IPS-15b (cell line): Measurements from ENCODE around the gene CLIP2.
"Not testable (repeated sequence)": the region's sequence is repeated elsewhere in the genome, so short reads cannot be mapped to it uniquely, and the experiment has no call there.

Experiments
- H3K27me3 ChIP-seq: one replicate; pipeline ENCODE4 v1.6.1; 2013; ENCODE audit warnings: low read length; ENCODE audit not compliant: control insufficient read depth, insufficient read depth
- H3K36me3 ChIP-seq: one replicate; pipeline ENCODE4 v1.6.1; 2013; ENCODE audit warnings: low read length; ENCODE audit not compliant: control insufficient read depth, insufficient read depth
- H3K4me1 ChIP-seq: one replicate; pipeline ENCODE4 v1.6.1; 2013; ENCODE audit warnings: mild to moderate bottlenecking, low read length; ENCODE audit not compliant: control insufficient read depth, insufficient read depth
- H3K4me3 ChIP-seq: one replicate; pipeline ENCODE4 v1.5.1; 2013; ENCODE audit warnings: low read depth, low read length
- H3K9ac ChIP-seq: one replicate; pipeline ENCODE4 v1.6.1; 2013; ENCODE audit warnings: low read depth, mild to moderate bottlenecking, low read length
- H3K9me3 ChIP-seq: one replicate; pipeline ENCODE4 v1.6.1; 2013; ENCODE audit warnings: mild to moderate bottlenecking, low read length; ENCODE audit not compliant: control insufficient read depth, insufficient read depth

CLIP2 gene

GRCh38 chr7:74371381-74372341, 82.5 kb downstream of the CLIP2 start:
- Histone ChIP-seq H3K4me1 (no peaks in the 10 kb centered on the region), H3K4me3 (peak overlapping the region; percentile 53), H3K27me3 (no peaks in the 10 kb centered on the region), H3K36me3 (peaks cover 14% of the 10 kb centered on the region), H3K9ac (no peak overlapping the region), H3K9me3 (no peaks in the 10 kb centered on the region)

DNA sequence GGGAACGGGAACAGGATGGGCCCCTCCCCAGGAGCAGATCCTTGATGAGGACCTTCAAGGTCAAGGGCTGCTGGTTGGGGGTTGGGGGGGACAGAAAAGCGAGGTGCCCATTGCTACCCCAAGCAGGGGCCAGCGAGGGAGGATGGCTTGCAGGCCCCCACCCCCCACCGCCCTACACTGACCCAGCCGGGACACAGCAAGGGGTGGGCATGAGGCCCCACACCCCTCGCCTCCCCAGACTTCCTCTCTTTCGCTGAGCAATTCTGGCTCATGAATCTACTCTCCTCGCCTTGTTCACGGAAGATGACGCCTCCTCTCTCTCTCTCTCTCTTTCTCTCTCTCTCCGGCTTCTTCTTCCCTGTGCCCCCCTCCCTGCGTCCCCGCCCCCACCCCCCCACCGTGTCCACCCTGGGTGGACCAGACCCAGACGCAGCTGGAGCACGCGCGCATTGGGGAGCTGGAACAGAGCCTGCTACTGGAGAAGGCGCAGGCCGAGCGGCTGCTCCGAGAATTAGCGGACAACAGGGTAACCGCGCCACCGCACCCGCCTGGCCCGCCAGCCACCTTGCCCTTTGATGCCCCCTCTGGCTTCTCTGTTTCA, 83.4 kb downstream of the CLIP2 start:
- H3K9me3 ChIP-seq, result no peaks in the 10 kb centered on the region
- H3K36me3 ChIP-seq, result peaks cover 16% of the 10 kb centered on the region
- H3K27me3 ChIP-seq, result no peaks in the 10 kb centered on the region
- H3K4me1 ChIP-seq, result no peaks in the 10 kb centered on the region
- peak overlapping the region; percentile 53 for H3K4me3 ChIP-seq
- H3K9ac ChIP-seq, result no peak overlapping the region

GRCh38 chr7:74373536-74373935, 84.3 kb downstream of the CLIP2 start:
- H3K4me3 ChIP-seq, result no peak overlapping the region
- peaks cover 13% of the 10 kb centered on the region for H3K36me3 ChIP-seq
- H3K9ac ChIP-seq, result no peak overlapping the region
- H3K9me3 ChIP-seq, result no peaks in the 10 kb centered on the region
- no peaks in the 10 kb centered on the region for H3K27me3 ChIP-seq
- no peaks in the 10 kb centered on the region for H3K4me1 ChIP-seq

GRCh38 chr7:74375726-74376220, 86.6 kb downstream of the CLIP2 start:
- Histone ChIP-seq H3K9me3 (no peaks in the 10 kb centered on the region), H3K4me1 (no peaks in the 10 kb centered on the region), H3K36me3 (peaks cover 13% of the 10 kb centered on the region), H3K27me3 (no peaks in the 10 kb centered on the region), H3K9ac (no peak overlapping the region), H3K4me3 (no peak overlapping the region)

DNA sequence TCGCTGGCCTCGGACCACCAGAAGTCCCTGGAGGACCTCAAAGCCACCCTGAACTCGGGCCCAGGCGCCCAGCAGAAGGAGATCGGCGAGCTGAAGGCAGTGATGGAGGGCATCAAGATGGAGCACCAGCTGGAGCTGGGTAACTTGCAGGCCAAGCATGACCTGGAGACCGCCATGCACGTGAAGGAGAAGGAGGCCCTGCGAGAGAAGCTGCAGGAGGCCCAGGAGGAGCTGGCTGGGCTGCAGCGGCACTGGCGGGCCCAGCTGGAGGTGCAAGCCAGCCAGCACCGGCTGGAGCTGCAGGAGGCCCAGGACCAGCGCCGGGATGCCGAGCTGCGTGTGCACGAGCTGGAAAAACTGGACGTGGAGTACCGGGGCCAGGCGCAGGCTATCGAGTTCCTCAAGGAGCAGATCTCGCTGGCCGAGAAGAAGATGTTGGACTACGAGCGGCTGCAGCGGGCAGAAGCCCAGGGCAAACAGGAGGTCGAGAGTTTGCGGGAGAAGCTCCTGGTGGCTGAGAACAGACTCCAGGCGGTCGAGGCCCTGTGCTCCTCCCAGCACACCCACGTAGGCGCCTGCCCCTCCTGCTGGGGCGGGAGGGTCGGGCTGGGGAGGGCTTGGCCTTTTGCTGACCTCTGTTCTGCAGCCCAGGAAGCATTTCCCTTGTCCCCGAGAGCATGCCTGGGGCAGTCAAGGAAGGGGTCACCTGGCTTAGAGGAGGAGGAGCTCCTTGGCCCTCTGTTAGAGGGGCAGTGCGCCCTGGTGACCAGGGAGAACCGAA, 87.2 kb downstream of the CLIP2 start:
- Histone ChIP-seq H3K27me3 (no peaks in the 10 kb centered on the region), H3K36me3 (peaks cover 13% of the 10 kb centered on the region), H3K4me3 (no peak overlapping the region), H3K9me3 (no peaks in the 10 kb centered on the region), H3K9ac (no peak overlapping the region), H3K4me1 (no peaks in the 10 kb centered on the region)

DNA sequence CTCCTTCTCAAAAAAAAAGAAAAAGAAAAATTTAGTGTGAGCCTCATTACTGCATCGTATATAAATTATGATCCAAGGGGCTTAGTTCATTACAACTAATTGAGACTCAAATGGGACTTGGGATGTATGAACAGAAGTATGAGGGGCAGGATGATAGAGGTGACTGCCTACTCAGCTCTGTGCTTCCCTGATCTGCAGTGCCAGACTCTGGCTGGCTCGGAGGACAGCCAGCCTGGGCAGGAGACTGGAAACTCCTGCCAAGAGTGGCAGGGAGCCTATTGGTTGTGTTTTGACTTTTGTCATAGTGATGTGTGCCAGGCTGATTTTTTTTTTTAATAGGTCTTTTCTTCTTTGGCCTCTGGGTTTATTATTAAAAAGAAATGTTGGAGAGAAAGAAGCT, 90.7 kb downstream of the CLIP2 start:
- H3K27me3 ChIP-seq, result no peaks in the 10 kb centered on the region
- H3K4me3 ChIP-seq, result no peak overlapping the region
- peaks cover 13% of the 10 kb centered on the region for H3K36me3 ChIP-seq
- no peaks in the 10 kb centered on the region for H3K4me1 ChIP-seq
- no peaks in the 10 kb centered on the region for H3K9me3 ChIP-seq
- H3K9ac ChIP-seq, result no peak overlapping the region

GRCh38 chr7:74380720-74381119, 91.5 kb downstream of the CLIP2 start:
- no peaks in the 10 kb centered on the region for H3K9me3 ChIP-seq
- no peaks in the 10 kb centered on the region for H3K27me3 ChIP-seq
- no peak overlapping the region for H3K4me3 ChIP-seq
- H3K36me3 ChIP-seq, result peaks cover 13% of the 10 kb centered on the region
- H3K4me1 ChIP-seq, result no peaks in the 10 kb centered on the region
- H3K9ac ChIP-seq, result no peak overlapping the region

GRCh38 chr7:74384086-74384485, 94.9 kb downstream of the CLIP2 start:
- H3K36me3 ChIP-seq, result peaks cover 15% of the 10 kb centered on the region
- not testable (repeated sequence) for H3K27me3 ChIP-seq, H3K9me3 ChIP-seq, H3K4me3 ChIP-seq, H3K4me1 ChIP-seq, H3K9ac ChIP-seq

DNA sequence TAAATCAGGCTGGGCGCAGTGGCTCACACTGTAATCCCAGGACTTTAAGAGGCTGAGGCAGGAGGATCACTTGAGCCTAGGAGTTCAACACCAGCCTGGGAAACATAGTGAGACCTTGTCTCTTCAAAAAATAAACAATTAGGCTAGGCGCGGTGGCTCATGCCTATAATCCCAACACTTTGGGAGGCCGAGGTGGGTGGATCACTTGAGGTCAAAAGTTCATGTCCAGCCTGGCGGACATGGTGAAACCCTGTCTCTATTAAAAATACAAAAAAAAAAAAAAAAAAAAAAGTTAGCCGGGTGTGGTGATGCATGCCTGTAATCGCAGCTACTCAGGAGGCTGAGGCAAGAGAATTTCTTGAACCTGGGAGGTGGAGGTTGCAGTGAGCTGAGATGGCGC, 95.6 kb downstream of the CLIP2 start:
- H3K36me3 ChIP-seq, result peaks cover 17% of the 10 kb centered on the region
- H3K4me3 ChIP-seq, H3K27me3 ChIP-seq: not testable (repeated sequence)

DNA sequence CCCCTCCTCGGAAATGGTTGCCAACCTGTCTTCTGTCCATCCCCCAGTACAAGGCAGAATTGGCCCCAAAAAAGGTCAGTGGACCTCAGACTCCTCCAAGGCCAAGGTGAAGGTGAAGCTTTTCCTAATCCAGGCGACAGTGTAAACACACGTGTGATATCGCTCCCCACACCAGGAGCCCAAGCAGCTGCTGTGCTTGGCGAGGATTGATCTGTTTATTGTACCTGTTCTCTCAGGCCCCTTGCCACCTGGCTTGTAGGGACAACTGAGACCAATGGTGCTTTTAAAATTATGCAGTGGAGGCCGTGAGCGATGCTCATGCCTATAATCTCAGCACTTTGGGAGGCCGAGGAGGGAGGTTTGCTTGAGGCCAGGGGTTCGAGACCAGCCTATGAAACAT, 98.4 kb downstream of the CLIP2 start:
- Histone ChIP-seq H3K36me3 (peaks cover 17% of the 10 kb centered on the region), H3K9me3 (no peaks in the 10 kb centered on the region), H3K4me1 (no peaks in the 10 kb centered on the region), H3K9ac (no peak overlapping the region), H3K27me3 (no peaks in the 10 kb centered on the region), H3K4me3 (no peak overlapping the region)

More for the DNA sequence above, 95.6 kb downstream of the CLIP2 start:
- H3K4me1 ChIP-seq, H3K9ac ChIP-seq, H3K9me3 ChIP-seq: not testable (repeated sequence)

GRCh38 chr7:74388880-74389415, 99.7 kb downstream of the CLIP2 start:
- no peaks in the 10 kb centered on the region for H3K9me3 ChIP-seq
- no peak overlapping the region for H3K9ac ChIP-seq
- H3K4me1 ChIP-seq, result peaks cover 2% of the 10 kb centered on the region
- H3K36me3 ChIP-seq, result peaks cover 17% of the 10 kb centered on the region
- H3K4me3 ChIP-seq, result no peak overlapping the region
- H3K27me3 ChIP-seq, result no peaks in the 10 kb centered on the region
